ENCODE measurements around the gene AKT1.

GRCh38 chr14:104792101-104792884 lies 3.3 kb downstream of the AKT1 start:
- TF ChIP-seq GATA2 (IDR thresholded peaks at IDR 0.05; ENCODE audit: low read depth, low read length) (no peak), GATA3 (IDR thresholded peaks at IDR 0.05; ENCODE audit: low read depth, low read length) (no peak)
